ENCODE measurements around the gene SPANXN3.

SPANXN3 gene

GRCh38 chrX:143462696-143463095 is 54.6 kb downstream of the SPANXN3 start:
- H3K27ac ChIP-seq, result no peak overlapping the region
- TF ChIP-seq ZFX (IDR thresholded peaks at IDR 0.05) (no peak), CTCF (conservative IDR thresholded peaks at IDR 0.05) (no peak)

- no peak overlapping the region for H3K27ac ChIP-seq
- TF ChIP-seq ZFX (IDR thresholded peaks at IDR 0.05), result no peak
- TF ChIP-seq CTCF (conservative IDR thresholded peaks at IDR 0.05), result no peak
Measured at GRCh38 chrX:143461606-143462005, 55.7 kb downstream of the SPANXN3 start.

All from C4-2B (cell line).